Measurements from ENCODE around the gene TMEM25.
A peak's percentile ranks its signal among the peaks of the same experiment; 100 is the strongest.

DNA sequence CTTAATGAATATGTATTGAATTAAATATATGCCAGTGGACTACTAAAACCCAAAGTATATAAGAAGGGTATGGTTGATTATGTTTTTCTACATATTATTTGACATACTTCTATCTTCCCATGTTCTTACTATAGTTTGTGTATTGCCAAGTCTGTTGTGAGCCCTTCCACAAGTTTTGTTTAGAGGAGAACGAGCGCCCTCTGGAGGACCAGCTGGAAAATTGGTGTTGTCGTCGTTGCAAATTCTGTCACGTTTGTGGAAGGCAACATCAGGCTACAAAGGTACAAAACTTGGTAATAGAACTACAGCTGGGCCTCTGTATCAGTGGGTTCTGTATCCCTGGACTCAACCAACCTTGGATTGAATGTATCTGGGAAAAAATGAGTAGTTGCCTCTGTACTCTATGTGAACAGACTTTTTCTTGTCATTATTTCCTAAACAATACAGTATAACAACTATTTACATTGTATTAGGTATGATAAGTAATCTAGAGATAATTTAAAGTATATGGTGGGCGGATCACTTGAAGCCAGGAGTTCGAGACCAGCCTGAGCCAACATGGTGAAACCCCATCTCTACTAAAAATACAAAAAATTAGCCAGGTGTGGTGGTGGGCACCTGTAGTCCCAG, 42.4 kb upstream of the TMEM25 start:
- TF ChIP-seq, protein P1, sequence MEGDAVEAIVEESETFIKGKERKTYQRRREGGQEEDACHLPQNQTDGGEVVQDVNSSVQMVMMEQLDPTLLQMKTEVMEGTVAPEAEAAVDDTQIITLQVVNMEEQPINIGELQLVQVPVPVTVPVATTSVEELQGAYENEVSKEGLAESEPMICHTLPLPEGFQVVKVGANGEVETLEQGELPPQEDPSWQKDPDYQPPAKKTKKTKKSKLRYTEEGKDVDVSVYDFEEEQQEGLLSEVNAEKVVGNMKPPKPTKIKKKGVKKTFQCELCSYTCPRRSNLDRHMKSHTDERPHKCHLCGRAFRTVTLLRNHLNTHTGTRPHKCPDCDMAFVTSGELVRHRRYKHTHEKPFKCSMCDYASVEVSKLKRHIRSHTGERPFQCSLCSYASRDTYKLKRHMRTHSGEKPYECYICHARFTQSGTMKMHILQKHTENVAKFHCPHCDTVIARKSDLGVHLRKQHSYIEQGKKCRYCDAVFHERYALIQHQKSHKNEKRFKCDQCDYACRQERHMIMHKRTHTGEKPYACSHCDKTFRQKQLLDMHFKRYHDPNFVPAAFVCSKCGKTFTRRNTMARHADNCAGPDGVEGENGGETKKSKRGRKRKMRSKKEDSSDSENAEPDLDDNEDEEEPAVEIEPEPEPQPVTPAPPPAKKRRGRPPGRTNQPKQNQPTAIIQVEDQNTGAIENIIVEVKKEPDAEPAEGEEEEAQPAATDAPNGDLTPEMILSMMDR (IDR thresholded peaks at IDR 0.05) = peak; percentile 75 to 80 (median 79)
- TF ChIP-seq POLR2A (IDR thresholded peaks at IDR 0.05) = no peak
